HCT116 (cell line): ENCODE data around the gene CRY1. TPM values are rescaled to one million over a fixed set of nuclear protein-coding genes. Genes with fewer than 3 reads are reported as not detected.

Experiments
- ATAC-seq: fragments of 200-7000 bp; cut with Tn5 transposase; 2 replicates; pipeline ENCODE4 v1.9.1; 2020; ENCODE audit warnings: mild to moderate bottlenecking, moderate library complexity
- BruUV-seq: library from RNA; stranded (reverse); fragments of 400-500 nt; replicated peaks from 2 replicates; lab custom pipeline; 2021; lab: Mats Ljungman, UMichigan
- CTCF ChIA-PET: fragments of 300-600 bp; sonication (Branson Sonifier 250); formaldehyde crosslinking; loops from one replicate; lab custom pipeline; 2021; ENCODE audit warnings: antibody characterized with exemption; lab: Charles Lee
- POLR2A ChIA-PET: fragments of 300-600, 350-600 bp; sonication (Branson Sonifier 250); formaldehyde crosslinking; loops from one replicate; lab custom pipeline; 2021; ENCODE audit warnings: antibody characterized with exemption; lab: Charles Lee
- RAD21 ChIA-PET, 2 experiments: fragments of 300-600 bp; sonication (Branson Sonifier 250); formaldehyde crosslinking; loops; one replicate each; lab custom pipeline; 2023; ENCODE audit warnings: low total read pairs in 2 of 2; ENCODE audit not compliant: uncharacterized antibody in 2 of 2, unreplicated experiment in 2 of 2, low non-redundant PET in 1 of 2; lab: Charles Lee
- DNase-seq: peaks from one replicate; pipeline ENCODE4 v3.0.0-alpha.2; 2010; ENCODE audit warnings: low read depth, low spot score
- H2AFZ ChIP-seq: fragments of 200-600 bp; shearing (Covaris generic), sonication (generic); 2 replicates; pipeline ENCODE4 v1.6.1; 2017; ENCODE audit warnings: low read depth, mixed run types, mixed read lengths, antibody characterized with exemption, low read length; ENCODE audit not compliant: poor library complexity, severe bottlenecking
- H3K27ac ChIP-seq: 2 replicates; pipeline ENCODE4 v1.5.1; 2012; ENCODE audit warnings: low read depth, low read length
- H3K27me3 ChIP-seq: fragments of 200-600 bp; sonication (generic); 2 replicates; pipeline ENCODE4 v1.6.1; 2016; ENCODE audit warnings: mixed run types, low read length, mixed read lengths; ENCODE audit not compliant: insufficient read depth
- H3K36me3 ChIP-seq, 2 experiments: fragments of 200-500 bp in 1 of 2; fragments of 200-600 bp in 1 of 2; sonication (Bioruptor generic) in 1 of 2; sonication (generic) in 1 of 2; 2 replicates each; pipeline versions ENCODE4 v1.5.1 to v1.6.1; 2014 to 2016; ENCODE audit warnings: low read length in 2 of 2, inconsistent platforms in 1 of 2, mixed read lengths in 1 of 2, mixed run types in 1 of 2; ENCODE audit not compliant: insufficient read depth in 2 of 2, control insufficient read depth in 1 of 2
- H3K4me1 ChIP-seq, 2 experiments: fragments of 200-600 bp in 1 of 2; sonication (generic) in 1 of 2; 2 replicates each; pipeline versions ENCODE4 v1.5.1 to v1.6.1; 2012 to 2017; ENCODE audit warnings: low read length in 2 of 2, inconsistent platforms in 1 of 2, mild to moderate bottlenecking in 1 of 2, mixed read lengths in 1 of 2, mixed run types in 1 of 2, moderate library complexity in 1 of 2; ENCODE audit not compliant: insufficient read depth in 2 of 2, control insufficient read depth in 1 of 2
- H3K4me2 ChIP-seq: fragments of 200-600 bp; sonication (generic); 2 replicates; pipeline ENCODE4 v1.6.1; 2017; ENCODE audit warnings: mixed run types, low read length, mixed read lengths
- H3K4me3 ChIP-seq, 2 experiments: fragments of 200-600 bp in 1 of 2; sonication (generic) in 1 of 2; replicated peaks in 1 of 2; 2 replicates each; pipeline ENCODE4 v1.5.1; 2011 to 2016; ENCODE audit warnings: low read length in 2 of 2, control low read depth in 1 of 2, low read depth in 1 of 2, mild to moderate bottlenecking in 1 of 2, mixed read lengths in 1 of 2, mixed run types in 1 of 2
- H3K79me2 ChIP-seq: fragments of 200-600 bp; sonication (generic); 2 replicates; pipeline ENCODE4 v1.6.1; 2017; ENCODE audit warnings: mild to moderate bottlenecking, mixed run types, low read length, moderate library complexity, mixed read lengths; ENCODE audit not compliant: insufficient read depth
- H3K9ac ChIP-seq: fragments of 200-600 bp; sonication (generic); 2 replicates; pipeline ENCODE4 v1.6.1; 2016; ENCODE audit warnings: low read length, mixed read lengths
- H3K9me2 ChIP-seq: fragments of 200-600 bp; sonication (generic), shearing (Covaris generic); 2 replicates; pipeline ENCODE4 v1.6.1; 2017; ENCODE audit warnings: mixed run types, mild to moderate bottlenecking, moderate library complexity; ENCODE audit not compliant: insufficient read depth
- H3K9me3 ChIP-seq, 2 experiments: fragments of 200-500 bp in 1 of 2; fragments of 200-600 bp in 1 of 2; sonication (Bioruptor generic) in 1 of 2; sonication (generic) in 1 of 2; 2 replicates each; pipeline ENCODE4 v1.6.1; 2014 to 2017; ENCODE audit warnings: low read length in 2 of 2, mixed read lengths in 2 of 2, inconsistent platforms in 1 of 2, low read depth in 1 of 2, mild to moderate bottlenecking in 1 of 2, mixed run types in 1 of 2, moderate library complexity in 1 of 2; ENCODE audit not compliant: control insufficient read depth in 1 of 2, insufficient read depth in 1 of 2
- H4K20me1 ChIP-seq: fragments of 200-600 bp; sonication (generic), shearing (Covaris generic); 2 replicates; pipeline ENCODE4 v1.6.1; 2017; ENCODE audit warnings: mixed run types, mild to moderate bottlenecking, moderate library complexity; ENCODE audit not compliant: insufficient read depth
- ATF3 ChIP-seq: IDR thresholded peaks from 2 replicates; pipeline ENCODE4 v1.6.1; 2012
- CBX3 ChIP-seq: IDR thresholded peaks from 2 replicates; pipeline ENCODE4 v1.6.1; 2012; ENCODE audit warnings: low read depth
- CEBPB ChIP-seq: IDR thresholded peaks from 2 replicates; pipeline ENCODE4 v1.6.1; 2012; ENCODE audit warnings: low read depth
- EGR1 ChIP-seq: IDR thresholded peaks from 2 replicates; pipeline ENCODE4 v1.6.1; 2012; ENCODE audit warnings: low read depth
- EZH2 ChIP-seq: fragments of 200-600 bp; sonication (generic); IDR thresholded peaks from 2 replicates; pipeline ENCODE4 v1.6.1; 2017; ENCODE audit warnings: antibody characterized with exemption, mixed run types
- FOSL1 ChIP-seq: IDR thresholded peaks from 2 replicates; pipeline ENCODE4 v1.6.1; 2012; ENCODE audit warnings: low read depth
- POLR2A ChIP-seq: IDR thresholded peaks from 2 replicates; pipeline ENCODE4 v1.7.0; 2011; ENCODE audit warnings: borderline replicate concordance; ENCODE audit not compliant: insufficient read depth, insufficient read length; ENCODE audit errors: extremely low read depth
- RAD21 ChIP-seq: IDR thresholded peaks from 2 replicates; pipeline ENCODE4 v1.6.1; 2012; ENCODE audit warnings: low read depth, mild to moderate bottlenecking
- SIN3A ChIP-seq: IDR thresholded peaks from 2 replicates; pipeline ENCODE4 v1.6.1; 2012; ENCODE audit warnings: low read depth
- SP1 ChIP-seq: IDR thresholded peaks from 2 replicates; pipeline ENCODE4 v1.6.1; 2012; ENCODE audit warnings: low read depth
- SRF ChIP-seq: IDR thresholded peaks from 2 replicates; pipeline ENCODE4 v1.6.1; 2012; ENCODE audit warnings: low read depth
- ZBTB33 ChIP-seq: IDR thresholded peaks from 2 replicates; pipeline ENCODE4 v1.6.1; 2011; ENCODE audit warnings: mild to moderate bottlenecking, low read length, moderate library complexity; ENCODE audit not compliant: insufficient replicate concordance; ENCODE audit errors: extremely low read depth
- ZFX ChIP-seq: fragments of 450-650 bp; IDR thresholded peaks from 2 replicates; pipeline ENCODE4 v1.6.1; 2017
- intact Hi-C: fragments of 100-400 bp; cut with micrococcal nuclease; formaldehyde crosslinking; loops from 2 replicates; pipeline ENCODE4 v1.10.0; 2022
- total RNA-seq: library from RNA; stranded (reverse); gene quantifications from one replicate; pipeline ENCODE4 v1.2.1, GENCODE V29; 2021; ENCODE audit not compliant: unreplicated experiment

The CRY1 gene
- total RNA-seq, 1 experiment from 2014 or later: 16.3 TPM

- no peak for ATAC-seq
- no peaks in the 10 kb centered on the region for H3K79me2 ChIP-seq
- no peak overlapping the region for H3K9ac ChIP-seq
- ChIA-PET POLR2A (no interaction called here), RAD21 (no interaction called here), CTCF (no interaction called here)
- H3K36me3 ChIP-seq: peaks cover 0 to 13% of the 10 kb centered on the region in 2 experiments; a peak in 3 of 4 replicates
- intact Hi-C loops: no loop called here
- no peaks in the 10 kb centered on the region for H3K9me3 ChIP-seq
- no peaks in the 10 kb centered on the region for H4K20me1 ChIP-seq
- H3K4me2 ChIP-seq: no peak overlapping the region
- no peak for DNase-seq
- H3K9me2 ChIP-seq: no peaks in the 10 kb centered on the region
- H3K4me1 ChIP-seq: peaks cover 1% of the 10 kb centered on the region in 2 experiments; a peak in 2 of 4 replicates
- H3K4me3 ChIP-seq: no peak overlapping the region
- TF ChIP-seq EGR1 (no peak), ZBTB33 (no peak), FOSL1 (no peak), CEBPB (no peak), RAD21 (no peak), ZFX (no peak), CBX3 (no peak), ATF3 (no peak), SIN3A (no peak), SP1 (no peak), EZH2 (no peak), POLR2A (no peak), SRF (no peak)
- no TSS peak for BruUV-seq
- no peak overlapping the region for H3K27ac ChIP-seq
- no peak overlapping the region for H2AFZ ChIP-seq
- H3K27me3 ChIP-seq: no peaks in the 10 kb centered on the region
Measured at GRCh38 chr12:106971065-106971464, 122.3 kb downstream of the CRY1 start.
